Suprapubic skin (tissue), 3 donors: ENCODE measurements around the gene PALM2AKAP2.

Experiments used
- CTCF ChIP-seq, 2 donors: fragments of 200-600 bp in 1 of 2; fragments of 450-650 bp in 1 of 2; sonication (generic) in 1 of 2; IDR thresholded peaks; one replicate each; pipeline ENCODE4 v1.5.1; 2016 to 2019; ENCODE audit warnings: antibody characterized with exemption in 2 of 2, mild to moderate bottlenecking in 1 of 2, moderate library complexity in 1 of 2
- EP300 ChIP-seq: sonication (generic); formaldehyde crosslinking; IDR thresholded peaks from one replicate; pipeline ENCODE4 v1.6.1; 2017; ENCODE audit warnings: antibody characterized with exemption

DNA sequence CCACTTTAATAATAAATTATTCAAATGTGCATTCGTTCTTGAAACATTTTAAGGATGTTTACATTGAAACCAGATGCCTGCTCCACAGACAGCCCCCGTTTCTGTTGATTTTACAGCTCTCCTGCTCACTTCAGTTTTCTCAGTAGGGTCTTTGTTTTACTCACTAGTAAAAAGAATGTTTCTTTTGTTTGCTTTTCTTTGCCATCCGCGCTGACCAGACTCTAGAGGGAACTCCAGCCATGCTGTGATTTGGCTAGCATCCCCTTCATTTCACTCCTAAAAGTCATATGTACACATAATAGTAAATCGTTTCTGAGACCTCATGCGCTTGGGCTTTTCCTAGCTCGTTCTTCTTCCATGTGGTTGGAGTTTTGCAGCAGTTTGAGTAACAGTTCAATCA is 28.7 kb upstream of the PALM2AKAP2 start:
- TF ChIP-seq EP300 (no peak), CTCF (IDR thresholded peaks at IDR 0.05) (no peak)
